GM13977 (cell line): ENCODE data around the gene CD59.

Experiments used
- DNase-seq: peaks from one replicate; pipeline ENCODE4 v3.0.0; 2012; ENCODE audit warnings: low spot score
- CTCF ChIP-seq: IDR thresholded peaks from 2 replicates; pipeline ENCODE4 v1.5.1; 2012; ENCODE audit warnings: mild to moderate bottlenecking, control low read depth; ENCODE audit not compliant: insufficient read depth; ENCODE audit errors: extremely low read depth, missing control alignments
- in situ Hi-C: fragments of 300-500 bp; cut with MboI; formaldehyde crosslinking; loops from one replicate; pipeline ENCODE4 v1.12.0; 2022; ENCODE audit warnings: low sequenced_read_pairs, low pct_unique_long_range_greater_than_20kb, mixed read lengths, inconsistent platforms; ENCODE audit not compliant: unreplicated experiment

The CD59 gene

GRCh38 chr11:33692013-33692504 lies 44.2 kb downstream of the CD59 start:
- TF ChIP-seq CTCF = no peak
- no peak for DNase-seq
- in situ Hi-C loops = no loop called here

GRCh38 chr11:33691066-33691864 lies 45.0 kb downstream of the CD59 start:
- in situ Hi-C loops = no loop called here

GRCh38 chr11:33690290-33691065 lies 45.7 kb downstream of the CD59 start:
- no peak for DNase-seq
- in situ Hi-C loops = no loop called here
- no peak for TF ChIP-seq CTCF

More at GRCh38 chr11:33691066-33691864, 45.0 kb downstream of the CD59 start:
- no peak for DNase-seq
- no peak for TF ChIP-seq CTCF

- in situ Hi-C loops = loop anchor here (5.0 kb wide), 1 partner anchor 327 kb away; no protein-coding TSS in a partner anchor
- DNase-seq = no peak
- TF ChIP-seq CTCF = no peak
Observed at GRCh38 chr11:33689501-33689900, 46.7 kb downstream of the CD59 start.

GRCh38 chr11:33689085-33689484 lies 47.1 kb downstream of the CD59 start:
- no peak for TF ChIP-seq CTCF
- no peak for DNase-seq
- in situ Hi-C loops = loop anchor here (5.0 kb wide), 1 partner anchor 327 kb away; no protein-coding TSS in a partner anchor

GRCh38 chr11:33687733-33688479 lies 48.3 kb downstream of the CD59 start:
- DNase-seq = peak; percentile 51
- in situ Hi-C loops = loop anchor here (5.0 kb wide), 1 partner anchor 326 kb away; no protein-coding TSS in a partner anchor
- TF ChIP-seq CTCF = peak; percentile 58
